B cell (primary cell): ENCODE results near the gene TMC2. TPM values are rescaled to one million over a fixed set of nuclear protein-coding genes. Genes with fewer than 3 reads are reported as not detected.

Experiments
- ATAC-seq: fragments of 200-7000 bp; cut with Tn5 transposase; one replicate; pipeline ENCODE4 v1.10.0; 2021; ENCODE audit warnings: low read depth, mild to moderate bottlenecking, moderate number of reproducible peaks, moderate library complexity
- CTCF ChIA-PET: fragments of 350-600 bp; sonication (Branson Sonifier 250); formaldehyde crosslinking; loops from one replicate; lab custom pipeline; 2021; ENCODE audit warnings: antibody characterized with exemption, inconsistent platforms; lab: Charles Lee
- POLR2A ChIA-PET: fragments of 350-600 bp; sonication (Branson Sonifier 250); formaldehyde crosslinking; loops from one replicate; lab custom pipeline; 2021; ENCODE audit warnings: antibody characterized with exemption; lab: Charles Lee
- DNase-seq: peaks from one replicate; pipeline ENCODE4 v3.0.0; 2013
- H2AFZ ChIP-seq: 2 replicates; pipeline ENCODE4 v1.6.1; 2012; ENCODE audit warnings: mild to moderate bottlenecking, low read depth, low read length; ENCODE audit not compliant: insufficient read depth, poor library complexity, severe bottlenecking
- H3K27ac ChIP-seq, 2 donors: 1 replicate in 1 of 2; 2 replicates in 1 of 2; pipeline ENCODE4 v1.5.1; 2012 to 2013; ENCODE audit warnings: low read length in 2 of 2, mild to moderate bottlenecking in 2 of 2, moderate library complexity in 1 of 2
- H3K27me3 ChIP-seq, 4 experiments: fragments of 200-600 bp in 1 of 4; sonication (generic) in 1 of 4; replicated peaks in 1 of 4; 1 replicate in 2 of 4; 2 replicates in 2 of 4; pipeline versions ENCODE4 v1.6.1 to v1.7.0; 2013 to 2016; ENCODE audit warnings: low read length in 3 of 4, mild to moderate bottlenecking in 2 of 4, mixed read lengths in 1 of 4, moderate library complexity in 1 of 4; ENCODE audit not compliant: insufficient read depth in 4 of 4, control insufficient read depth in 3 of 4; ENCODE audit errors: control extremely low read depth in 1 of 4
- H3K36me3 ChIP-seq, 2 experiments: replicated peaks in 1 of 2; 1 replicate in 1 of 2; 2 replicates in 1 of 2; pipeline versions ENCODE4 v1.6.1 to v1.7.1; 2013; ENCODE audit warnings: low read length in 1 of 2; ENCODE audit not compliant: insufficient read depth in 2 of 2, control insufficient read depth in 1 of 2; ENCODE audit errors: control extremely low read depth in 1 of 2, extremely low read depth in 1 of 2
- H3K4me1 ChIP-seq, 2 donors: fragments of 200-600 bp in 1 of 2; sonication (generic) in 1 of 2; 1 replicate in 1 of 2; 2 replicates in 1 of 2; pipeline versions ENCODE4 v1.5.1 to v1.6.1; 2013 to 2017; ENCODE audit warnings: low read length in 2 of 2; ENCODE audit not compliant: control insufficient read depth in 2 of 2, insufficient read depth in 2 of 2
- H3K4me2 ChIP-seq: replicated peaks from 2 replicates; pipeline ENCODE3; 2012; ENCODE audit warnings: mild to moderate bottlenecking, low read depth, low read length; ENCODE audit not compliant: poor library complexity, severe bottlenecking
- H3K4me3 ChIP-seq, 5 experiments: fragments of 200-600 bp in 1 of 5; sonication (generic) in 1 of 5; 1 replicate in 3 of 5; 2 replicates in 2 of 5; pipeline versions ENCODE4 v1.5.1 to v1.7.0; 2011 to 2016; ENCODE audit warnings: low read length in 4 of 5, mild to moderate bottlenecking in 4 of 5, low read depth in 2 of 5, control low read depth in 1 of 5, moderate library complexity in 1 of 5; ENCODE audit not compliant: insufficient read depth in 1 of 5; ENCODE audit errors: control extremely low read depth in 1 of 5, extremely low read depth in 1 of 5
- H3K79me2 ChIP-seq: fragments of 200-600 bp; sonication (generic); one replicate; pipeline ENCODE4 v1.6.0; 2016; ENCODE audit warnings: low read length; ENCODE audit not compliant: control insufficient read depth, insufficient read depth
- H3K9ac ChIP-seq: fragments of 200-600 bp; sonication (generic); 2 replicates; pipeline ENCODE4 v1.6.1; 2017; ENCODE audit warnings: mild to moderate bottlenecking, low read length, moderate library complexity
- H3K9me3 ChIP-seq, 3 donors: one replicate each; pipeline versions ENCODE4 v1.6.1 to v1.7.1; 2013; ENCODE audit warnings: low read length in 2 of 3; ENCODE audit not compliant: control insufficient read depth in 2 of 3, insufficient read depth in 1 of 3; ENCODE audit errors: control extremely low read depth in 1 of 3
- H4K20me1 ChIP-seq: 2 replicates; pipeline ENCODE4 v1.6.0; 2012; ENCODE audit warnings: mild to moderate bottlenecking, low read length; ENCODE audit not compliant: insufficient read depth, control insufficient read depth, poor library complexity, severe bottlenecking
- H3K27ac Mint-ChIP-seq: one replicate; pipeline ENCODE4 v1.8.0; 2021; ENCODE audit warnings: mixed read lengths
- H3K27me3 Mint-ChIP-seq: one replicate; pipeline ENCODE4 v1.8.0; 2021; ENCODE audit warnings: mixed read lengths
- H3K4me1 Mint-ChIP-seq: one replicate; pipeline ENCODE4 v1.8.0; 2021; ENCODE audit warnings: mixed read lengths
- H3K4me3 Mint-ChIP-seq: one replicate; pipeline ENCODE4 v1.8.0; 2021; ENCODE audit warnings: mixed read lengths
- H3K9me3 Mint-ChIP-seq: one replicate; pipeline ENCODE4 v1.8.0; 2022; ENCODE audit warnings: mixed read lengths; ENCODE audit not compliant: insufficient read depth
- CTCF ChIP-seq: fragments of 200-600 bp; IDR thresholded peaks from one replicate; pipeline ENCODE4 v1.8.0; 2022; ENCODE audit warnings: antibody characterized with exemption, mild to moderate bottlenecking
- EZH2 ChIP-seq: IDR thresholded peaks from 2 replicates; pipeline ENCODE4 v1.6.1; 2012; ENCODE audit warnings: borderline replicate concordance, low read depth, mild to moderate bottlenecking, moderate library complexity, low read length; ENCODE audit not compliant: insufficient read depth, poor library complexity, severe bottlenecking
- WGBS: methylation state at CpG from one replicate; pipeline ENCODE4 v1.1.5; 2013; ENCODE audit warnings: missing lambda C conversion rate; ENCODE audit not compliant: insufficient coverage; 5-methylcytosine and 5-hydroxymethylcytosine counted together
- intact Hi-C: fragments of 100-400 bp; cut with micrococcal nuclease; formaldehyde crosslinking; loops from one replicate; pipeline ENCODE4 v1.10.0; 2022
- polyA plus RNA-seq: library from polyadenylated mRNA; depleted of rRNA; stranded (reverse); fragments of >200 nt; gene quantifications from 2 replicates; pipeline ENCODE4 v1.2.3, GENCODE V29; 2012
- total RNA-seq, 2 donors: library from RNA; stranded (reverse); fragments of 120-200 nt in 1 of 2; gene quantifications; 1 replicate in 1 of 2; 2 replicates in 1 of 2; pipeline versions ENCODE4 v1.2.3 to v1.2.4, GENCODE V29; 2013 to 2022

The TMC2 gene
- total and polyA plus RNA-seq, 2 donors (not counting 1 experiment from before 2014, with no cell fraction given) = not detected

GRCh38 chr20:2655331-2656116 is 119.2 kb downstream of the TMC2 start:
- H3K79me2 ChIP-seq = peaks cover 27% of the 10 kb centered on the region
- 93% methylated on average over 15 of the region's 17 CpGs for WGBS
- Mint-ChIP-seq H3K4me1 (peaks cover 21% of the 10 kb centered on the region), H3K9me3 (no peaks in the 10 kb centered on the region), H3K27me3 (no peaks in the 10 kb centered on the region), H3K4me3 (peak overlapping the region; percentile 16), H3K27ac (no peak overlapping the region)
- H3K36me3 ChIP-seq = peaks cover 4 to 67% of the 10 kb centered on the region in 2 experiments
- intact Hi-C loops = no loop called here
- H3K9ac ChIP-seq = no peak overlapping the region
- ATAC-seq (no peak), DNase-seq (peak; percentile 21)
- H3K9me3 ChIP-seq = no peaks in the 10 kb centered on the region
- no peak overlapping the region for H3K4me3 ChIP-seq
- POLR2A ChIA-PET = interaction anchor here (4.8 kb wide), 1 partner anchor 9 kb away, joined by 57 read pairs; the partner anchor contains the start of gene IDH3B
- peaks cover 42% of the 10 kb centered on the region for H4K20me1 ChIP-seq
- TF ChIP-seq EZH2 = no peak
- no peak for TF ChIP-seq CTCF
- H3K4me1 ChIP-seq = peaks cover 19 to 20% of the 10 kb centered on the region in 2 donors
- CTCF ChIA-PET = interaction anchor here (1.1 kb wide), 1 partner anchor 9 kb away, joined by 3 read pairs; the partner anchor contains the start of gene IDH3B
- no peaks in the 10 kb centered on the region for H3K27me3 ChIP-seq
- no peak overlapping the region for H2AFZ ChIP-seq
- no peak overlapping the region for H3K4me2 ChIP-seq
- H3K27ac ChIP-seq = no peak overlapping the region

- POLR2A ChIA-PET = no interaction called here
These were observed 120.2 kb downstream of the TMC2 start for GRCh38 chr20:2656471-2657117.

More at GRCh38 chr20:2656471-2657117, 120.2 kb downstream of the TMC2 start:
- Histone ChIP-seq H3K27ac (no peak overlapping the region), H3K27me3 (no peaks in the 10 kb centered on the region), H2AFZ (no peak overlapping the region), H4K20me1 (peaks cover 42% of the 10 kb centered on the region), H3K9me3 (no peaks in the 10 kb centered on the region), H3K4me2 (no peak overlapping the region), H3K36me3 (peaks cover 4 to 75% of the 10 kb centered on the region in 2 experiments), H3K4me3 (no peak overlapping the region), H3K4me1 (peaks cover 14 to 15% of the 10 kb centered on the region in 2 donors), H3K79me2 (peaks cover 27% of the 10 kb centered on the region), H3K9ac (no peak overlapping the region)
- 96% methylated on average over 9 of the region's 12 CpGs for WGBS
- TF ChIP-seq EZH2 (no peak), CTCF (no peak)
- H3K27ac Mint-ChIP-seq = no peak overlapping the region
- DNase-seq (peak; percentile 8), ATAC-seq (no peak)
- no peaks in the 10 kb centered on the region for H3K27me3 Mint-ChIP-seq
- peaks cover 21% of the 10 kb centered on the region for H3K4me1 Mint-ChIP-seq
- H3K9me3 Mint-ChIP-seq = no peaks in the 10 kb centered on the region
- no peak overlapping the region for H3K4me3 Mint-ChIP-seq
- CTCF ChIA-PET = no interaction called here
- intact Hi-C loops = no loop called here
